ENCODE data around the gene PLXND1.

DNA sequence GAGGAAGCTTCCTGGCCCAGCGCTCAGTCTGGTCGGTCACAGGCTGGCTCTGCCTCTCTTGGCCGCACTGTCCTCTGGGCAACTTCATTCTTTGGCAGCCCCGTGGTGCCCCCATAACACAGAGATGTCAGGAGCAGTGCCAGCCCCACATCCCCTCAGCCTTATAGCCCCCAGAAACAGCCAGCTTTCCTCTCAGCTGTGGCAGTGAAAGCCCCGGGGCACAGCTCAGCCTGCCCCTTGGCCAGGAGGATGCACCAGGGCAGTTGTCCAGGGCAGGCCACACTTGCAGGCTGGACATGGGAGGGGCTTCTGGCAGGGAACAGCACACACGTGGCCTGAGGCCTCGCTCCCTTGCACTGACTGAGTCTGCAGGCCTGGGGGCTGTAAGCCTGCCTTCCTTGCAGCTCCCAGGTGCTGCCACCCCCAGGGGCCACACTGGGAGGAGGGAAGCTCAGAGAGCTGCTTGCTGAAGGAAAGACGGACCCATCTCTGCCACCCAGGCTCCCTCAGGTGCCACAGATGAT is 88.4 kb downstream of the PLXND1 start:
- no peak for TF ChIP-seq SPI1 (IDR thresholded peaks at IDR 0.05; ENCODE audit: borderline replicate concordance, low read depth)
- TF ChIP-seq, protein P1, sequence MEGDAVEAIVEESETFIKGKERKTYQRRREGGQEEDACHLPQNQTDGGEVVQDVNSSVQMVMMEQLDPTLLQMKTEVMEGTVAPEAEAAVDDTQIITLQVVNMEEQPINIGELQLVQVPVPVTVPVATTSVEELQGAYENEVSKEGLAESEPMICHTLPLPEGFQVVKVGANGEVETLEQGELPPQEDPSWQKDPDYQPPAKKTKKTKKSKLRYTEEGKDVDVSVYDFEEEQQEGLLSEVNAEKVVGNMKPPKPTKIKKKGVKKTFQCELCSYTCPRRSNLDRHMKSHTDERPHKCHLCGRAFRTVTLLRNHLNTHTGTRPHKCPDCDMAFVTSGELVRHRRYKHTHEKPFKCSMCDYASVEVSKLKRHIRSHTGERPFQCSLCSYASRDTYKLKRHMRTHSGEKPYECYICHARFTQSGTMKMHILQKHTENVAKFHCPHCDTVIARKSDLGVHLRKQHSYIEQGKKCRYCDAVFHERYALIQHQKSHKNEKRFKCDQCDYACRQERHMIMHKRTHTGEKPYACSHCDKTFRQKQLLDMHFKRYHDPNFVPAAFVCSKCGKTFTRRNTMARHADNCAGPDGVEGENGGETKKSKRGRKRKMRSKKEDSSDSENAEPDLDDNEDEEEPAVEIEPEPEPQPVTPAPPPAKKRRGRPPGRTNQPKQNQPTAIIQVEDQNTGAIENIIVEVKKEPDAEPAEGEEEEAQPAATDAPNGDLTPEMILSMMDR (IDR thresholded peaks at IDR 0.05; ENCODE audit: insufficient read depth, low read length): no peak
